ENCODE results near the gene SLC26A8.
"Not testable (repeated sequence)": the region's sequence is repeated elsewhere in the genome, so short reads cannot be mapped to it uniquely, and the experiment has no call there.

The SLC26A8 gene

DNA sequence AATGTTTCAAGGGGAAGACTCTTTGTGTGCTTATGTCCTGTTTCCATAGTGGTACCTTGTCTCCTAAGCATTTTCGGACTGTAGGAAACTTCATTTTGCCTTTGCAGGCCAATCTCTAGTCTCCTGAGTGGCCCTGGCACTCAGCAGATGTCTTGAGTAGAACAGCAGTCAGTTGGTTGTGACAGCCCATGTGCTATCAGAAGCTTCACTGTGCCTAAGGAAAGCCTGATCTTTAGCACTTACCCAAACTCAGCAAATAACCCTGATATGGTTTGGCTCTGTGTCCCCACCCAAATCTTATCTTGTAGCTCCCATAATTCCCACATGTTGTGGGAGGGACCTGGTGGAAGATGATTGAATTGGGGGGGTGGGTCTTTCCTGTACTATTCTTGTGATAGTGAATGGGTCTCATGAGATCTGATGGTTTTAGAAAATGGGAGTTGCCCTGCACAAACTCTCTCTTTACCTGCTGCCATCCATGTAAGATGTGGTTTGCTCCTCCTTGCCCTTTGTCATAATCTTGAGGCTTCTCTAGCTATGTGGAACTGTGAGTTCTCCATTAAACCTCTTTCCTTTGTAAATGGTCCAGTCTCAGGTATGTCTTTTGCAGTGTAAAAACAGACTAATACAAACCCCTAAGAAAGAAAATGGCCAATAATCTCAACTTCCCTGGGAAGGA is 87.6 kb downstream of the SLC26A8 start:
- Histone ChIP-seq H3K9me3 (ENCODE audit: insufficient read depth, low read depth, low read length) (no peaks in the 10 kb centered on the region), H3K36me3 (ENCODE audit: insufficient read depth, low read depth, low read length) (no peaks in the 10 kb centered on the region), H3K4me3 (ENCODE audit: low read length) (no peak overlapping the region), H3K9ac (ENCODE audit: low read depth, low read length) (no peak overlapping the region), H3K4me1 (ENCODE audit: insufficient read depth, low read length) (no peaks in the 10 kb centered on the region), H3K27me3 (ENCODE audit: insufficient read depth, low read length) (no peaks in the 10 kb centered on the region), H3K27ac (ENCODE audit: low read length) (no peak overlapping the region)

DNA sequence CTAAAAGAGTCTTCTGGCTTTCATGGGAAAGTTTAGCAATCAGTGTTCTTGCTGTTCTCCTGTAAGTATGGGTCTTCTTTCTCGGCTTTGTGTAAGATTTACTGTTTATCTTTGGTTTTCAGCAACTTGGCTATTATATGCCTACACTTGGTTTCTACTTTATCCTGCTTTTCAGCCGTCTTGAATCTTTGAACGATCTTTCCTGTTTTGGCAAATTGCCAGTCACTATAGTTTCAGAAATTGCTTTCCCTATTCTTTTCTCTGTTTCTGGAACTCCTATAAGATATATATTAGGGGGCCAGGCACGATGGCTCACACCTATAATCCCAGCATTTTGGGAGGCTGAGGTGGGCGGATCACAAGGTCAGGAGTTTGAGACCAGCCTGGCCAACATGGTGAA is 89.0 kb downstream of the SLC26A8 start:
- peaks cover 4% of the 10 kb centered on the region for H3K27me3 ChIP-seq (ENCODE audit: insufficient read depth, low read length)
- H3K36me3 ChIP-seq (ENCODE audit: insufficient read depth, low read depth, low read length) = no peaks in the 10 kb centered on the region
- H3K9me3 ChIP-seq (ENCODE audit: insufficient read depth, low read depth, low read length) = no peaks in the 10 kb centered on the region

DNA sequence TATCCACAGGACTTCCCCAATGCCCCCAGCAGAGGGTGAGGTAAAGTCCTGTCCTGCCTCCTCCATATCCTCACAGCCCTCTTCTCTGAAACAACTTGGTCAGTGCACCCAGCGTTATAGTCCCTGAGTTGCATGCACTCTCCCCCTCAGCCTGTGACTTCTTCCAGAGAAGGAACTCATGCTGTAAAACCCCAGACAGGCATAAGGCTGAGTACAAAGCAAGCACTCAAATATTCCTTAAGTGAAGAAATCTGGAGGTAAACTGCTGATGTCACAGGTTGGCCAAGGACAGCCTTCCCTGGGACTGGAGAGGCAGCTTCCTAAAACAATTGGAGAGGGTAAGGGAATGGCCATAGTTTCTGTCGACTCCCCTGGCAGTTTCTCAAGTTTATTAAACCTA is 90.6 kb downstream of the SLC26A8 start:
- Histone ChIP-seq H3K27me3 (ENCODE audit: insufficient read depth, low read length) (peaks cover 12% of the 10 kb centered on the region), H3K9me3 (ENCODE audit: insufficient read depth, low read depth, low read length) (no peaks in the 10 kb centered on the region), H3K4me3 (ENCODE audit: low read length) (no peak overlapping the region), H3K4me1 (ENCODE audit: insufficient read depth, low read length) (peaks cover 5% of the 10 kb centered on the region; the same call in 1 of the 2 replicates), H3K9ac (ENCODE audit: low read depth, low read length) (no peak overlapping the region), H3K36me3 (ENCODE audit: insufficient read depth, low read depth, low read length) (no peaks in the 10 kb centered on the region), H3K27ac (ENCODE audit: low read length) (no peak overlapping the region)

More for the DNA sequence above, 89.0 kb downstream of the SLC26A8 start:
- Histone ChIP-seq H3K9ac (ENCODE audit: low read depth, low read length) (no peak overlapping the region), H3K4me3 (ENCODE audit: low read length) (no peak overlapping the region), H3K27ac (ENCODE audit: low read length) (no peak overlapping the region), H3K4me1 (ENCODE audit: insufficient read depth, low read length) (peaks cover 5% of the 10 kb centered on the region; the same call in 1 of the 2 replicates)

DNA sequence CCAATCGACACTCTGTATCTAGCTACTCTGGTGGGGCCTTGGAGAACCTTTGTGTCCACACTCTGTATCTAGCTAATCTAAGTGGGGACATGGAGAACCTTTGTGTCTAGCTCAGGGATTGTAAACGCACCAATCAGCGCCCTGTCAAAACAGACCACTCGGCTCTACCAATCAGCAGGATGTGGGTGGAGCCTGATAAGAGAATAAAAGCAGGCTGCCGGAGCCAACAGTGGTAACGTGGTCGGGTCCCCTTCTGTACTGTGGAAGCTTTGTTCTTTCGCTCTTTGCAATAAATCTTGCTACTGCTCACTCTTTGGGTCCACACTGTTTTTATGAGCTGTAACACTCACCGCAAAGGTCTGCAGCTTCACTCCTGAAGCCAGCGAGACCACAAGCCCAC is 92.6 kb downstream of the SLC26A8 start:
- not testable (repeated sequence) for H3K4me1 ChIP-seq (ENCODE audit: insufficient read depth, low read length); H3K4me3 ChIP-seq (ENCODE audit: low read length); H3K9me3 ChIP-seq (ENCODE audit: insufficient read depth, low read depth, low read length); H3K27ac ChIP-seq (ENCODE audit: low read length); H3K9ac ChIP-seq (ENCODE audit: low read depth, low read length); H3K36me3 ChIP-seq (ENCODE audit: insufficient read depth, low read depth, low read length)
- peaks cover 12% of the 10 kb centered on the region for H3K27me3 ChIP-seq (ENCODE audit: insufficient read depth, low read length)

DNA sequence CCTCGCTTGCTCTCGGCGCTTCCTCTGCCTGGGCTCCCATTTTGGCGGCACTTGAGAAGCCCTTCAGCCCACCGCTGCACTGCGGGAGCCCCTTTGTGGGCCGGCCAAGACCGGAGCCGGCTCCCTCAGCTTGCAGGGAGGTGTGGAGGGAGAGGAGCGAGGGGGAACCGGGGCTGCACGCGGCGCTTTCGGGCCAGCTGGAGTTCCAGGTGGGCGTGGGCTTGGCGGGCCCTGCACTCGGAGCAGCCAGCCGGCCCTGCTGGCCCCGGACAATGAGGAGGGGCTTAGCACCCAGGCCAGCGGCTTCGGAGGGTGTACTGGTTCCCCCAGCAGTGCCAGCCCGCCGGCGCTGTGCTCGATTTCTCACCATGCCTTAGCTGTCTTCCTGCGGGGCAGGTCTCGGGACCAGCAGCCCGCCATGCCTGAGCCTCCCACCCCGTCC is 93.3 kb downstream of the SLC26A8 start:
- Histone ChIP-seq H3K4me3 (ENCODE audit: low read length) (peak overlapping the region; percentile 43), H3K27me3 (ENCODE audit: insufficient read depth, low read length) (peaks cover 12% of the 10 kb centered on the region), H3K9ac (ENCODE audit: low read depth, low read length) (peak overlapping the region; percentile 1; the same call in 1 of the 2 replicates), H3K9me3 (ENCODE audit: insufficient read depth, low read depth, low read length) (no peaks in the 10 kb centered on the region), H3K36me3 (ENCODE audit: insufficient read depth, low read depth, low read length) (no peaks in the 10 kb centered on the region), H3K4me1 (ENCODE audit: insufficient read depth, low read length) (peaks cover 5% of the 10 kb centered on the region; the same call in 1 of the 2 replicates), H3K27ac (ENCODE audit: low read length) (no peak overlapping the region)

DNA sequence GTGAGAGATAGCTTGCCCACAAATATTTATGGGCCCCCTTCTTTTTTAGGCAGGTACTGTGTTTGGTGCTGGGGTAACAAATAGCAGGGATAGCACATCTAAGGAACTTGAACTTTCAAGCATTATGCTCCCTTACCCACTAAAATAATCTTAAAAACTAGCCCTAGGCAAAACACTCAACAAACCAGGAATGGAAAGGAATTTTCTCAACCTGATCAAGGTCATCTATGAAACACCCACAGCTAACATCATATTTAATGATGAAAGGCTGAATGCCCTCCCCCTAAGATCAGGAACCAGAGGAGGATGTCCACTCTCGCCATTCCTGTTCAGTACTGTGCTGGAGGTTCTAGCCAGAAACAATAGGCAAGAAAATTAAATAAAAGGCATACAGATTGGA is 94.8 kb downstream of the SLC26A8 start:
- Histone ChIP-seq H3K27ac (ENCODE audit: low read length) (no peak overlapping the region), H3K9me3 (ENCODE audit: insufficient read depth, low read depth, low read length) (no peaks in the 10 kb centered on the region), H3K4me3 (ENCODE audit: low read length) (no peak overlapping the region), H3K27me3 (ENCODE audit: insufficient read depth, low read length) (peaks cover 12% of the 10 kb centered on the region), H3K9ac (ENCODE audit: low read depth, low read length) (no peak overlapping the region), H3K36me3 (ENCODE audit: insufficient read depth, low read depth, low read length) (no peaks in the 10 kb centered on the region), H3K4me1 (ENCODE audit: insufficient read depth, low read length) (peaks cover 5% of the 10 kb centered on the region; the same call in 1 of the 2 replicates)

DNA sequence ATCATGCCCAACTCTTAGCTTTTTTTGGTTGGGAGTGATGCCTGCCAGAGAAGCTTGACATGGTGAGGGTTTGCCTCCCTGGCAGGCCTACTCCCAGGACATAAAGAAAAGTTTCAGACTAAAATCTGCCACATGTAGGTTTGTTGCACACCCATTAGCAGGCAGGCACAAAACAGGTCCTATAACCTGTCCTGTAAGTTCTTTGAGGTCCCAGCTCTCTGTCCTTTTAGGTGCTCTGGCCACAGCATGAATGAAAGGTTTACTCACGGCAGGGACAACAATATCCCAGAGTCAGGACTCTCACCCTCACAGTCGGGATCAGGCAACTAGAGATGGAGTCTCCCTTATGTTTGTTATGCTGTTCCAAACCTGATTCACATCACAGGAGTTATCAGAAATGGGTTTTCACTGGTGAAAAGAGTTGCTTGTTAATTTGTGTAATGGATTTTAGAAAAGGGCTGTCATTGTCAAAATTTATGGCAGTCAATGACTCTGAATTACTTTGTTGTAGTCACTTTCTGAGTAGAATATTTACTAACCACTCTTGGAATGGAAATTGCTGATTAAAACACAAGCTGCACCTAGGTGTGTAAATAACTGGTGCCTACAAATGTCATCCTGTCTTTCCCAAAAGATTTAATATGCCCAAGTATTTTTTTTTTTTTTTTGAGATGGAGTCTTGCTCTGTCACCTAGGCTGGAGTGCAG is 97.8 kb downstream of the SLC26A8 start:
- Histone ChIP-seq H3K36me3 (ENCODE audit: insufficient read depth, low read depth, low read length) (no peaks in the 10 kb centered on the region), H3K27ac (ENCODE audit: low read length) (no peak overlapping the region), H3K27me3 (ENCODE audit: insufficient read depth, low read length) (peaks cover 12% of the 10 kb centered on the region), H3K9ac (ENCODE audit: low read depth, low read length) (no peak overlapping the region), H3K4me3 (ENCODE audit: low read length) (no peak overlapping the region), H3K9me3 (ENCODE audit: insufficient read depth, low read depth, low read length) (no peaks in the 10 kb centered on the region), H3K4me1 (ENCODE audit: insufficient read depth, low read length) (peaks cover 5% of the 10 kb centered on the region; the same call in 1 of the 2 replicates)

DNA sequence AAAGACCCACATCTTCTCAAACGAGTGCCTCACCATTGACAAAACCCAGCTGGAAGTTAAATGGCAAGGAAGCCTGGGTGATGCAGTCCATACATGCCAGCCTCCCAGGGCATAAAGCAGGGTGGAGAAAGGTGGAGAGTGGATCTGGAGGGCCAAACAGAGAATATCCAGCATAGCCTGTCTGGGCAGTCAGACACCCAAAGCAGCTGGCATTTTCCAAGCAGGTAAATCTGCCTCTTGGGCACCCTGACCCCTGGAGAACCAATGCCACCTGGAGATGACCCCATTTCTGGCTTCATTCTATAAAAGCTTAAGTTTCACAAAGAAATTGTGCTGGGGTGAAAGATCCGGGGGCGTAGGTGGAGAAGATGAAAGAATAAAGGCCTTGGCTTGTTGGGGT is 98.5 kb downstream of the SLC26A8 start:
- Histone ChIP-seq H3K27ac (ENCODE audit: low read length) (no peak overlapping the region), H3K4me1 (ENCODE audit: insufficient read depth, low read length) (peaks cover 8% of the 10 kb centered on the region; the same call in 1 of the 2 replicates), H3K4me3 (ENCODE audit: low read length) (no peak overlapping the region), H3K27me3 (ENCODE audit: insufficient read depth, low read length) (peaks cover 12% of the 10 kb centered on the region), H3K9ac (ENCODE audit: low read depth, low read length) (no peak overlapping the region), H3K36me3 (ENCODE audit: insufficient read depth, low read depth, low read length) (no peaks in the 10 kb centered on the region), H3K9me3 (ENCODE audit: insufficient read depth, low read depth, low read length) (no peaks in the 10 kb centered on the region)

DNA sequence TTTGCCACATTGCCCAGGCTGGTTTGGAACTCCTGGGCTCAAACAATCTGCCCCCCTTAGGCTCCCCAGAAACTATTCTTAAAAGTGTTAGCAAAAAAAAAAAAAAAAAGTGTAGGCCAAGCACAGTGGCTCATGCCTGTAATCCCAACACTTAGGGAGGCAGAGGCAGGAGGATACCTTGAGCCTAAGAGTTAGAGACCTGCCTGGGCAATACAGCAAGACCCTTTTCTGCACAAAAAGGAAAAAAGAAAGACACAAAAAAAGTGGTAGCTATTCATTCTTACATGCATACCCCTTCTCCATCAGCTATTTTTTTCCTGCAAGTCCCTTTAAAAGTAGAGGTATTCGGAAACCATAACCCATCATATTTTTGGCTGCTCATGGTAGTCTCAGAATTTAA is 100.3 kb downstream of the SLC26A8 start:
- no peaks in the 10 kb centered on the region for H3K9me3 ChIP-seq (ENCODE audit: insufficient read depth, low read depth, low read length)
- no peak overlapping the region for H3K27ac ChIP-seq (ENCODE audit: low read length)
- no peak overlapping the region for H3K9ac ChIP-seq (ENCODE audit: low read depth, low read length)
- H3K4me3 ChIP-seq (ENCODE audit: low read length) = no peak overlapping the region
- no peaks in the 10 kb centered on the region for H3K36me3 ChIP-seq (ENCODE audit: insufficient read depth, low read depth, low read length)
- H3K4me1 ChIP-seq (ENCODE audit: insufficient read depth, low read length) = peaks cover 2% of the 10 kb centered on the region; the same call in 1 of the 2 replicates
- H3K27me3 ChIP-seq (ENCODE audit: insufficient read depth, low read length) = no peaks in the 10 kb centered on the region; the same call in 1 of the 2 replicates

DNA sequence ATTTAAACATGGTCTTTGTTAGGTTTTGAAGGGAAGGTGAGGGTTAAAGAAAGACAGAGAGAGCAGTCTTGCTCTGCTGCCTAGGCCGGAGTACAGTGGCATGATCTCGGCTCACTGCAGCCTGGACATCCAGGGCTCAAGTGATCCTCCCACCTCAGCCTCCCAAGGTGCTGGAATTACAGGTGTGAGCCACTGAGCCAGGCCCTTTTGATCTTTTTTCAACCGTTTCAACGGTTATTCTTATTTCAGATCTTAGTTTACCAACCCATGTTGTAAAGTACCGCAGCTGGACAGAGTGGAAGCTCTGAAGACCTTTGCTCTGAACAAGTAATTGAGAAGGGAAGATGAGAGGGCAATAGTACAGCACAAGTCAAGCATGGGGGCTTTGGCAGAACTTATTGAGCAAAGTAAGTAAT is 102.3 kb downstream of the SLC26A8 start:
- peaks cover 9% of the 10 kb centered on the region for H3K36me3 ChIP-seq (ENCODE audit: insufficient read depth, low read depth, low read length)
- H3K4me3 ChIP-seq (ENCODE audit: low read length) = no peak overlapping the region
- no peaks in the 10 kb centered on the region; the same call in 1 of the 2 replicates for H3K27me3 ChIP-seq (ENCODE audit: insufficient read depth, low read length)
- H3K4me1 ChIP-seq (ENCODE audit: insufficient read depth, low read length) = peaks cover 10% of the 10 kb centered on the region
- no peak overlapping the region for H3K9ac ChIP-seq (ENCODE audit: low read depth, low read length)
- H3K9me3 ChIP-seq (ENCODE audit: insufficient read depth, low read depth, low read length) = no peaks in the 10 kb centered on the region
- no peak overlapping the region for H3K27ac ChIP-seq (ENCODE audit: low read length)

DNA sequence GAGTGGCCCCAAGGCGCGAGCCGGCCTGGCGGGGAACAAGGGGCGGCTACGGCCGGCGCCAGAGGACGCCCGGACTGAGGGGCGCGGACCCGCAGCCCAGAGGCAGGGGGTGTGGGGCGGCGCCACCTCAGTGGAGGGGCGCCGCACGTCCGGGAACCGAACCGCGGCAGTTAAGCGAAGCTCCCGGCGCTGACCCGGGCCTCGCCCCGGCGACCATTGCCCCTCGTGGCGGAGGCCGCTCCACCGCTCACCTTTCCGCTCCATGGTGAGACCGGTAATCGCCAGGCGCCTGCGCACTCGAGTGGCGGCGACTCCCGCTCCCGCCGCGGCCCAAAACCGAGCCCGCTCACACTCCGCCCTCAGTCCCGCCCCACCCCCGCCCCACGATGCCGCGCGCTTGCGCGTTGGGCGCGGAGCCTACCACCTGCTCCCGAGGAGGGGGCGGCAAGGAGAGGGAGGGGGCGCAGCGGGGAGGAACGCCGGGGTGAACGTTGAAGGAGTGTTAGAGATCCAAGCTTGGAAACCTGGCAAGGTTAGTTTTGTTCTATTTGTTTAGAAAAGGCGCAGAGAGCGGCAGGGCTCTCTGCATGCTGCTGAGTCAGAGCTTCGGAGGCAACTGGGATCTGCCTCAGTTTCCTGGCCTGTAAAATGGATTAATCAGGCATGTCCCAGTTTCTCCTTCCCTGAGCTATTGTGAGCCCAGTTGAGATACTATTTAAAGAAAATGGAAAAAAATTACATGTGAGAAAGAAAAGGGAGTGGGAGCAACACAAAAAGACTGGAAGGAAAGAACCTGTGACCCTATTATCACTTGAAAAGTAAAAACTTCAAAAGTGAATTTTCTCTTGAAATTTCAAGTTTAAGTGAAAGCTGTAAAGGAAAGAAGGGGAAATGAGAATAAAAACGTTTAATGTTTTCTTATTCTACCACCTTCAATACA is 103.4 kb downstream of the SLC26A8 start, which contains the start of gene SRPK1:
Gene SRPK1 (minus strand): TSS at position 306 of the 940 bp plus-strand sequence. CDS start 42 bp downstream, at position 264.
- Histone ChIP-seq H3K9me3 (ENCODE audit: insufficient read depth, low read depth, low read length) (no peaks in the 10 kb centered on the region), H3K4me1 (ENCODE audit: insufficient read depth, low read length) (peaks cover 10% of the 10 kb centered on the region), H3K27ac (ENCODE audit: low read length) (no peak within 1 kb of the TSS), H3K27me3 (ENCODE audit: insufficient read depth, low read length) (no peaks in the 10 kb centered on the region; the same call in 1 of the 2 replicates), H3K4me3 (ENCODE audit: low read length) (peak within 1 kb of the TSS; percentile 75), H3K9ac (ENCODE audit: low read depth, low read length) (peak within 1 kb of the TSS; percentile 91), H3K36me3 (ENCODE audit: insufficient read depth, low read depth, low read length) (peaks cover 19% of the 10 kb centered on the region)
